Subcutaneous adipose tissue (tissue), 4 donors: ENCODE results near the gene CD36. TPM values are rescaled to one million over a fixed set of nuclear protein-coding genes. Genes with fewer than 3 reads are reported as not detected.

Experiments
- CTCF ChIP-seq: fragments of 450-650 bp; IDR thresholded peaks from one replicate; pipeline ENCODE4 v1.5.1; 2016; ENCODE audit warnings: low read depth, mild to moderate bottlenecking, control low read depth, antibody characterized with exemption, moderate library complexity
- total RNA-seq, 4 donors: library from RNA; depleted of rRNA; stranded (reverse); fragments of >200 nt; gene quantifications; one replicate each; pipeline ENCODE4 v1.1.0, GENCODE V29; 2016

The CD36 gene
- total RNA-seq, 4 donors from 2014 or later, result 2,701 to 6,827 (median 3,389) TPM

GRCh38 chr7:80660939-80661338 is 22.5 kb downstream of the CD36 start:
- TF ChIP-seq CTCF, result no peak

- TF ChIP-seq CTCF, result no peak
Measured at GRCh38 chr7:80661729-80662128, 23.3 kb downstream of the CD36 start.

GRCh38 chr7:80662252-80662651 is 23.8 kb downstream of the CD36 start:
- TF ChIP-seq CTCF, result no peak

- TF ChIP-seq CTCF, result no peak
Measured at GRCh38 chr7:80665526-80665925, 27.1 kb downstream of the CD36 start.

- no peak for TF ChIP-seq CTCF
Measured at GRCh38 chr7:80666376-80666775, 27.9 kb downstream of the CD36 start.

- no peak for TF ChIP-seq CTCF
Measured at GRCh38 chr7:80671744-80672143, 33.3 kb downstream of the CD36 start.

GRCh38 chr7:80675090-80675489 is 36.6 kb downstream of the CD36 start:
- TF ChIP-seq CTCF, result no peak
